PC-3 (cell line): Measurements from ENCODE around the gene RB1. TPM values are rescaled to one million over a fixed set of nuclear protein-coding genes. Genes with fewer than 3 reads are reported as not detected.

Experiments used
- ATAC-seq: fragments of 200-7000 bp; cut with Tn5 transposase; 2 replicates; pipeline ENCODE4 v1.9.1; 2020; ENCODE audit warnings: mild to moderate bottlenecking, moderate library complexity
- BruUV-seq: library from RNA; stranded (reverse); fragments of 400-500 nt; replicated peaks from 2 replicates; lab custom pipeline; 2021; lab: Mats Ljungman, UMichigan
- CTCF ChIA-PET: fragments of 300-600 bp; sonication (Branson Sonifier 250); formaldehyde crosslinking; loops from one replicate; lab custom pipeline; 2022; ENCODE audit warnings: antibody characterized with exemption; lab: Charles Lee
- POLR2A ChIA-PET: fragments of 300-600 bp; sonication (Branson Sonifier 250); formaldehyde crosslinking; loops from one replicate; lab custom pipeline; 2022; ENCODE audit warnings: antibody characterized with exemption; ENCODE audit not compliant: unreplicated experiment; lab: Charles Lee
- DNase-seq: peaks from one replicate; pipeline ENCODE4 v3.0.0-alpha.2; 2015
- H2AFZ ChIP-seq: fragments of 300-600 bp; sonication (generic); 2 replicates; pipeline ENCODE4 v1.6.0; 2016; ENCODE audit warnings: antibody characterized with exemption, low read length
- H3F3A ChIP-seq: fragments of 300-600 bp; sonication (generic); one replicate; pipeline ENCODE4 v1.6.0; 2017; ENCODE audit warnings: antibody characterized with exemption, low read length, control low read depth, mild to moderate bottlenecking; ENCODE audit not compliant: unreplicated experiment
- H3K27ac ChIP-seq: fragments of 300-600 bp; sonication (generic); 2 replicates; pipeline ENCODE4 v1.5.1; 2016; ENCODE audit warnings: mild to moderate bottlenecking, low read length
- H3K27me3 ChIP-seq: fragments of 300-600 bp; sonication (generic); 2 replicates; pipeline ENCODE4 v1.6.1; 2016; ENCODE audit warnings: low read length, mixed read lengths
- H3K36me3 ChIP-seq: fragments of 300-600 bp; sonication (generic); 2 replicates; pipeline ENCODE4 v1.6.1; 2016; ENCODE audit warnings: low read depth, mixed run types, low read length, mixed read lengths
- H3K4me1 ChIP-seq: fragments of 300-600 bp; sonication (generic); 2 replicates; pipeline ENCODE4 v1.5.1; 2016; ENCODE audit warnings: low read length; ENCODE audit not compliant: insufficient read depth
- H3K4me2 ChIP-seq: fragments of 300-600 bp; sonication (generic); 2 replicates; pipeline ENCODE4 v1.6.0; 2016; ENCODE audit warnings: low read length
- H3K4me3 ChIP-seq: fragments of 300-600 bp; sonication (generic); 2 replicates; pipeline ENCODE4 v1.5.1; 2016; ENCODE audit warnings: mild to moderate bottlenecking, low read length, mixed read lengths
- H3K79me2 ChIP-seq: fragments of 300-600 bp; sonication (generic); 2 replicates; pipeline ENCODE4 v1.6.1; 2017; ENCODE audit warnings: low read length, mixed read lengths
- H3K9ac ChIP-seq: fragments of 300-600 bp; sonication (generic); 2 replicates; pipeline ENCODE4 v1.6.0; 2016; ENCODE audit warnings: mild to moderate bottlenecking, low read length
- H3K9me2 ChIP-seq: fragments of 300-600 bp; sonication (generic); replicated peaks from 2 replicates; pipeline ENCODE4 v1.6.1; 2016; ENCODE audit warnings: mixed run types, low read length, mixed read lengths
- H3K9me3 ChIP-seq: fragments of 300-600 bp; sonication (generic); 2 replicates; pipeline ENCODE4 v1.6.1; 2016; ENCODE audit warnings: low read length, mixed read lengths
- H4K20me1 ChIP-seq: fragments of 300-600 bp; sonication (generic); 2 replicates; pipeline ENCODE4 v1.6.1; 2016; ENCODE audit warnings: low read length, mixed read lengths
- EZH2 ChIP-seq: fragments of 300-600 bp; sonication (generic); IDR thresholded peaks from one replicate; pipeline ENCODE4 v1.6.1; 2017; ENCODE audit warnings: antibody characterized with exemption, mild to moderate bottlenecking, low read length; ENCODE audit not compliant: unreplicated experiment
- EZH2phosphoT487 ChIP-seq: fragments of 300-600 bp; sonication (generic); IDR thresholded peaks from 2 replicates; pipeline ENCODE4 v1.6.1; 2018; ENCODE audit warnings: mild to moderate bottlenecking, antibody characterized with exemption, low read length, borderline replicate concordance
- intact Hi-C: fragments of 100-400 bp; cut with micrococcal nuclease; formaldehyde crosslinking; loops from 2 replicates; pipeline ENCODE4 v1.9.0; 2023
- total RNA-seq: library from RNA; depleted of rRNA; stranded (reverse); fragments of >200 nt; gene quantifications from 2 replicates; pipeline ENCODE4 v1.2.3, GENCODE V29; 2014
- TF ChIP-seq, protein P1 (sequence below): fragments of 300-600 bp; sonication (generic); conservative IDR thresholded peaks from 2 replicates; pipeline ENCODE4 v1.5.1; 2017; ENCODE audit warnings: antibody characterized with exemption, low read depth, mild to moderate bottlenecking, low read length

RB1 gene
- total RNA-seq, 1 experiment from 2014 or later = 14.3 TPM

- ATAC-seq (no peak), DNase-seq (no peak)
- Histone ChIP-seq H3F3A (no peaks in the 10 kb centered on the region), H3K27ac (no peak overlapping the region), H3K9me2 (no peaks in the 10 kb centered on the region), H3K36me3 (no peaks in the 10 kb centered on the region), H3K4me2 (no peak overlapping the region), H3K4me1 (no peaks in the 10 kb centered on the region), H3K79me2 (no peaks in the 10 kb centered on the region), H3K9me3 (no peaks in the 10 kb centered on the region), H3K27me3 (no peaks in the 10 kb centered on the region), H2AFZ (no peak overlapping the region), H3K4me3 (no peak overlapping the region), H3K9ac (no peak overlapping the region), H4K20me1 (no peaks in the 10 kb centered on the region)
- ChIA-PET POLR2A (no interaction called here), CTCF (no interaction called here)
- intact Hi-C loops = no loop called here
- BruUV-seq = no TSS peak
- TF ChIP-seq, protein P1, sequence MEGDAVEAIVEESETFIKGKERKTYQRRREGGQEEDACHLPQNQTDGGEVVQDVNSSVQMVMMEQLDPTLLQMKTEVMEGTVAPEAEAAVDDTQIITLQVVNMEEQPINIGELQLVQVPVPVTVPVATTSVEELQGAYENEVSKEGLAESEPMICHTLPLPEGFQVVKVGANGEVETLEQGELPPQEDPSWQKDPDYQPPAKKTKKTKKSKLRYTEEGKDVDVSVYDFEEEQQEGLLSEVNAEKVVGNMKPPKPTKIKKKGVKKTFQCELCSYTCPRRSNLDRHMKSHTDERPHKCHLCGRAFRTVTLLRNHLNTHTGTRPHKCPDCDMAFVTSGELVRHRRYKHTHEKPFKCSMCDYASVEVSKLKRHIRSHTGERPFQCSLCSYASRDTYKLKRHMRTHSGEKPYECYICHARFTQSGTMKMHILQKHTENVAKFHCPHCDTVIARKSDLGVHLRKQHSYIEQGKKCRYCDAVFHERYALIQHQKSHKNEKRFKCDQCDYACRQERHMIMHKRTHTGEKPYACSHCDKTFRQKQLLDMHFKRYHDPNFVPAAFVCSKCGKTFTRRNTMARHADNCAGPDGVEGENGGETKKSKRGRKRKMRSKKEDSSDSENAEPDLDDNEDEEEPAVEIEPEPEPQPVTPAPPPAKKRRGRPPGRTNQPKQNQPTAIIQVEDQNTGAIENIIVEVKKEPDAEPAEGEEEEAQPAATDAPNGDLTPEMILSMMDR = no peak
- no peak for TF ChIP-seq EZH2
- TF ChIP-seq EZH2phosphoT487 = no peak
Observed at GRCh38 chr13:48297131-48297786, 6.3 kb upstream of the RB1 start.

DNA sequence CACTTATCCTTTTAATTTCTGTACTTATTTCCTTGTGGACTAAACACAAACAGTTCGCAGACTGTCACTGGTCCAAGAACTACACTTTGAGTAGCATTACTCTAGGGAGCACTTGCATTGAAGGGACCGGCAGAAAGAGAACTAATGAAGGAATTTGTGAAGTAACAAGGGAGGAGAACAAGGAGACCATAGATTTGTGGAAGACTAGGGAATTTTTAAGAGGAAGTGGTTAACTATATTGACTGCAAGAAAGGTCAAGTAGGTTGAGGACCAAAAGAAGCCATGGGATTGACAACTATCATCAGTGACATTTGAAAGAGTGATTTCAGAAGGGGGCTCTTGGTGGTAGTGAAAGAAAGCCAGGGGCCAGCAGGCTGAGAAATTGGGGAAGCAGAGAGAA lies 4.0 kb upstream of the RB1 start:
- ATAC-seq (no peak), DNase-seq (no peak)
- no TSS peak for BruUV-seq
- Histone ChIP-seq H3K79me2 (peaks cover 6% of the 10 kb centered on the region), H3K9me2 (no peaks in the 10 kb centered on the region), H3K4me3 (no peak overlapping the region), H3K4me1 (no peaks in the 10 kb centered on the region), H3F3A (no peaks in the 10 kb centered on the region), H3K27me3 (no peaks in the 10 kb centered on the region), H3K4me2 (no peak overlapping the region), H3K27ac (no peak overlapping the region), H3K9me3 (no peaks in the 10 kb centered on the region), H3K36me3 (no peaks in the 10 kb centered on the region), H4K20me1 (no peaks in the 10 kb centered on the region), H3K9ac (no peak overlapping the region), H2AFZ (no peak overlapping the region)
- POLR2A ChIA-PET = no interaction called here
- intact Hi-C loops = no loop called here
- no peak for TF ChIP-seq EZH2phosphoT487
- TF ChIP-seq EZH2 = no peak
- TF ChIP-seq, protein P1 = no peak
- CTCF ChIA-PET = no interaction called here

GRCh38 chr13:48302871-48303358 lies 636 bp upstream of the RB1 start:
- BruUV-seq = no TSS peak
- Histone ChIP-seq H3K9ac (peak overlapping the region; percentile 97), H3K36me3 (0 out of 2 replicates have a peak, but pooled peaks cover 2% of the 10 kb centered on the region), H3K9me2 (no peaks in the 10 kb centered on the region), H3K79me2 (peaks cover 29% of the 10 kb centered on the region), H3K4me1 (peaks cover 10% of the 10 kb centered on the region), H3K9me3 (no peaks in the 10 kb centered on the region), H3K27me3 (no peaks in the 10 kb centered on the region), H3K4me2 (peak overlapping the region; percentile 98), H4K20me1 (no peaks in the 10 kb centered on the region), H3F3A (no peaks in the 10 kb centered on the region), H3K4me3 (peak overlapping the region; percentile 99), H2AFZ (peak overlapping the region; percentile 89), H3K27ac (peak overlapping the region; percentile 85)
- DNase-seq (no peak), ATAC-seq (no peak; the same call in 1 of the 2 replicates)
- intact Hi-C loops = loop anchor here (5.0 kb wide), 1 partner anchor 71 kb away; the partner anchor contains the start of gene ITM2B
- CTCF ChIA-PET = interaction anchor here (0.5 kb wide), 1 partner anchor 277 kb away, joined by 3 read pairs; no protein-coding TSS in a partner anchor
- POLR2A ChIA-PET = no interaction called here
- TF ChIP-seq, protein P1 = no peak
- TF ChIP-seq EZH2 (no peak), EZH2phosphoT487 (no peak)
